GM19025 (cell line): ENCODE measurements around the gene ZNF576.
"Not testable (repeated sequence)": the region's sequence is repeated elsewhere in the genome, so short reads cannot be mapped to it uniquely, and the experiment has no call there.

ENCODE experiments used
- ATAC-seq: cut with Tn5 transposase; IDR thresholded peaks from one replicate; pipeline ENCODE4 v1.9.1; 2021; ENCODE audit warnings: mild to moderate bottlenecking, low read depth, moderate library complexity; ENCODE audit not compliant: unreplicated experiment

Gene ZNF576

DNA sequence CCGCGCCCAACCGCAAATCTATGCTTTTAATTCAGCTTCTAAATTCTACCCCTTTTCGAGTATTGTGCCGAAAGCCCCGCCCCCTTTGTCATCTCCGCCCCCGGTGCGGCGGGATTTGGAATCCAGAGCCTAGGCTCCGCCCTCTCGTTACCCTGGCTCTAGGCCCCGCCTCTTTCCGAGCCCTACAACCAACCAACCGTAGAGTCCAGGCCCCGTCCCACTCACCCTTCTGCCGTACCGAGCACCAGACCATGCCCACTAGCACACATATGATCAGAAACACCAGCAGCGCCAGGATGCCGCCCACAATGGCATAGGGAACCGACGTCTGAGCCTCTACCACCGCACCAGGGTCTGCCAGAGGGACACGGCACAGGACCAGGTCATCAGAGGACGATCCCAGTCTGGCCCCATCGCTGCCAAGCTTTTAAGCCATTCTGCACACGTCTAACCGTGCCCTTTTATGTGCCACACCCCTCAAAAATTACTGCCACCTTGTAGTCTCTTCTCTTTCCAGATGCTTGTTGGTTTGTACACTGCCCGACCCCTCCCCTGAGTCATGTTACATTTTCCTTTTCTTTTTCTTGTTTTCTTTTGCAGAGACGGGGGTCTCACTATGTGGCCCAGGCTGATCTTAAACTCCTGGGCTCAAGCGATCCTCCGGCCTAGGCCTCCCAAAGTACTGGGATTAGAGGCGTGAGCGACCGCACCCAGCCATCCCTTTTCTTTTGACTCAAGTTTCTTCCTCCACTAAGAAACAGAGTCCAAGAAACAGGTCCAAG, 27.7 kb downstream of the ZNF576 start:
- no peak for ATAC-seq

DNA sequence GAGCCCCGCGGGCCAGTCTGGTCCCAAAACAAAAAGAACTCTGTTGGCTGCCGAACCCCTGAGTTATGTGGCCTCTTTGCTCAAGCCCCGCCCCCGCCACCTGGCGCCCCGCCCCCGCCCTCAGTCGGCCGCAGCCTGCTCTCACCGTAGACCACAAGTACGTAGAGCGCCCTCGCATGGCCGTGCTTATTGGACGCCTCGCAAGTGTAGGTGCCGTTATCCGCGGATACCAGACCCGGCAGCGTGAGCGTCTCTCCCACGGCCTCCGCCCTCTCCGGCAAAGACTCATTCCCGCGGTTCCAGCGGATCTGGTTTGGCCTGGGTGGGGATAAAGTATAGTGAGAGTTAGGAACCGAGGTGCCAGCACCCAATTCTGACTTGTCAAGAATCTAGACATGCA, 28.5 kb downstream of the ZNF576 start:
- ATAC-seq = no peak

DNA sequence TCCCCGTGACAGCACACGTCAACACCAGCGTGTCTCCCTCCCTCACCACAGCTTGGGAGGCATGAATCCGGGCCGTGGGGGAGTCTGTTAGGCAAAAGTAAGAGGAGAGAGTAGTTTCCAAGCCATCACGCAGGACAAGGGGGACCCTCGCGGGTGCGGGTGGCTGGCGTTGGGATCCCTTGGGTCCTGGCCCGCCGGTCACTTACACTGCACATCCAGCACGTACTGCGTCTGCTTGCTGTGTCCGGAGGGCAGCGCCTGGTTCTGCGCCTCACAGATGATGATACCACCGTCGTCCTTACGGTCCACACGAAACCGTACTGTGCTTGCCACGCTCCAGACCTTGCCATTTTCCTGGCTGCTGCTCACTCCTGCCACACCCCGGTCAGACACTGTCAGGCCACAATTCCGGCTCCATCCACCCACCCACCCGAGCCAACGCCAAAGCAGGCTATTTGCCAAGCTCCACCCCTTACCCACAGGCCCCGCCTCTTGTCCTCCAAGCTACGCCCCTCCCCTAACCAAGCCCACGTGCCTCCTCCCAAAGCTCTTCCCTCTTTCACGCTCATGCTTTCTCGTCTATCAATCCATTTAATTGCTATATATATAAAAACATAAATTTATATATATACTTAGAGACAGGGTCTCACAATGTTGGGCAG, 29.7 kb downstream of the ZNF576 start:
- no peak for ATAC-seq

DNA sequence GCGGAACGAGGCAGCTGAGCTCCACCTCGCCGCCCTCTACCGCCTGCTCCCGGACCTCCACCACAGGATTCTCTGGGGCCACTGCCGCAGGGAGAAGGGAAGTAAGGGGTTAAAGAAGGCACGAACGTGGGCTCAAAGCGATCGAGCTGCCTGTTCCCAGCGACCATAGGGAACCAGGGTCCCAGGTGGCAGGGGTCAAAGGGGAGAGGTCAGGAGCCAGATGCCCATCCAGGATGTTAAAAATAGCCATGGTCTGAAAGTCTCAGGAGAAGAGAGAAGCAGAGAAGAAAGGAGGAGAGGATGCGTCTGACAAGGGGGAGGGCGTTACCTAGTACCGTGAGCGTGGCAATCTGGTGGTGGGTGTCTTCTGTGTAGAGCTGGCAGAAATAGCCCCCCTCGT, 30.4 kb downstream of the ZNF576 start:
- no peak for ATAC-seq

DNA sequence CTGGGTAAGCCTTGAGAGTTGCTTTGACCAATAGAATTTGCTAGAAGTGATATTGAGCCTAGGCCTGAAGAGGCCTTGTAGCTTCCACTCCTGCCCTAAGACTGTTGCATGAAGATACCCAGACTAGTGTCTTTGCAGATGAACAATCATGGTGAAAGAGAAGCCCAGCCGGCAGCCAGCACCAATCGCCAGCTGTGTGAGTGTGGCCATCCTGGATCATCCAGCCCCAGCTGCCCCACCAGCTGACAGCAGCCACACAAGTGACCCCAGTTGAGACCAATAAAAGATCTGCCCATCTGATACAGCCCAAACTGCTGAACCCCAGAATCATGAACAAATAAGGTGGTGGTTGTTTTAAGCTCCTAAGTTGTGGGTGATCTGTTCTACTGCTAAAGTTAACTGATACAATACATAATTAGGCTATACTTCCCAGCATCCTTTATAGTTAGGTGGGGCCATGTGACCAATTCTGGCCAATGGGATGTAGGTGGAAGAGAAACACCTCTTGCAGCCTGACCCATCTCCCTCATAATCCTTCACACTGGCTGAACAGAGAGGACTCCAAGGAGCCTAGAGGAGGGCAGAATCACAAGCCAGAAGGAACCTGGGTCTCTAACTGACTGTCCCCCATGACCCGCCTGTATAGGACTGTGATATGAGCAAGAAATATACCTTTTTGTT, 32.4 kb downstream of the ZNF576 start:
- ATAC-seq = no peak

DNA sequence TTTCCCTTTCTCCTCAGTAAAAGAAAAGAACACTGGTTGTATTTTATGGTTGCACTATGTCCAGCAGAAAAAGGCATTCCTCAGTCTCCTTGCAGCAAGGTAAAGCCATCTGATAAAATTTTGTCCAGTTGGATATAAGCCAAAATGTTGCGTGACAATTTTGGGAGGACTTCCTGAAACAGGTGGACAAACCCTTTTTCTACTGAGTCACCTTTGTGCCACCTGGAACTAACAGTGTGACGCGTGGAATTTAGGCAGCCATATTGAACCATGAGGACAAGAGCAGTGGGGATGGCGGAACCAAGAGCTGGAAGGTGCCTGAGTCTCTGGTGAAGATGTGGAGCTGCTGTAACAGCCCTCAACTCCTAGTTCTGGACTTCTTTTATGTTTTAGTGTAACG, 35.1 kb downstream of the ZNF576 start:
- no peak for ATAC-seq

DNA sequence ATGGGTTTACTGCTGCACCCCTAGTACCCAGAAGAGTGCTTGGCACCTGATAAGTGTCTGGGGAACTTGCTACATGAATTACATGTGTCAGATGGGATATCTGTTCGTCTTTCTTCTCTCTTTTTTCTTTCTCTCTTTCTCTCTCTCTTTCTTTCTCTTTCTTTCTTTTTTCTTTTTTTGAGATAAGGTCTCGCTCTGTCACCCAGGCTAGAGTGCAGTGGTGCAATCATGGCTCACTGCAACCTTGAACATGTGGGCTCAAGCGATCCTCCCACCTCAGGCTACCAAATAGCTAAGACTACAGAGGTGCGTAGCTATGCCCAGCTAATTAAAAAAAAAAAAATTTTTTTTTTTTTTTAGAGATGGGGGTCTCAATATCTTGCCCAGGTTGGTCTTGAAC, 37.1 kb downstream of the ZNF576 start:
- ATAC-seq = no peak

DNA sequence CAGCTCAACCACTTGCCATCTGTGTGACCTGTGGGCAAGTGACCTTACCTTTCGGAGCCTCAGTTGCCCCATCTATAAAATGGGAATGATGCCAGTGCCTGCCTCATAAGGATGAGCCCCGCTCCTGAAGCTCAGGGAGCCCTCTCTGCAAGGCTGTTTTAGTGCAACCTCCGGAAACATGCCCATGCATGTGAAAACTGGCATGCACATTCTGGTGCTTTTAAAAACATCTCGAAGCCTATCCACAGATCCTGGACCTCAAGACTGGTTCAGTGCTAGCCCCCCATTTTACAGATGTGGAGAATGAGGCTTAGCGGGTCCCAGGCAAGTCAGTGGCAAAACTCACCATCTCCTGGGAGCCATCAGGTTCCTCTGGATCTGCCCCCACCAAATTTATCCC, 37.7 kb downstream of the ZNF576 start:
- ATAC-seq = no peak

DNA sequence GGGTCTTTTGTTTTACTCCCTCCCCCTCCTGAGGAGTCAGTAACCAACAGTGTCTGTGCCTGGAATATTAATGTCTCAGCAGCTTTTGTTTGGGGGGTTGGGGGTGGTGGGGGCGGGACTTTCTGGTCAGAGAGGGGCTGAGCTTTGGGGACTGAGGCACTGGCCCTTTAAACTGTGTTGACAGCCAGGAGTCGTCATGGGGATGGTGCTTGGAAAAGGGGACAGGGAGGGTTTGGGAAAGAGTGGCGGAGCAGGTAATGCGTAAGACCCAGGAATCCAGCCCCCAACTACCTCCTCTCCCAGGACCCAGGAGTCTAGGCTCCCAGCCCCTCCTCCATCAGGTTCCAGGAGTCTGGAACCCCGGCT, 38.1 kb downstream of the ZNF576 start:
- ATAC-seq = no peak

DNA sequence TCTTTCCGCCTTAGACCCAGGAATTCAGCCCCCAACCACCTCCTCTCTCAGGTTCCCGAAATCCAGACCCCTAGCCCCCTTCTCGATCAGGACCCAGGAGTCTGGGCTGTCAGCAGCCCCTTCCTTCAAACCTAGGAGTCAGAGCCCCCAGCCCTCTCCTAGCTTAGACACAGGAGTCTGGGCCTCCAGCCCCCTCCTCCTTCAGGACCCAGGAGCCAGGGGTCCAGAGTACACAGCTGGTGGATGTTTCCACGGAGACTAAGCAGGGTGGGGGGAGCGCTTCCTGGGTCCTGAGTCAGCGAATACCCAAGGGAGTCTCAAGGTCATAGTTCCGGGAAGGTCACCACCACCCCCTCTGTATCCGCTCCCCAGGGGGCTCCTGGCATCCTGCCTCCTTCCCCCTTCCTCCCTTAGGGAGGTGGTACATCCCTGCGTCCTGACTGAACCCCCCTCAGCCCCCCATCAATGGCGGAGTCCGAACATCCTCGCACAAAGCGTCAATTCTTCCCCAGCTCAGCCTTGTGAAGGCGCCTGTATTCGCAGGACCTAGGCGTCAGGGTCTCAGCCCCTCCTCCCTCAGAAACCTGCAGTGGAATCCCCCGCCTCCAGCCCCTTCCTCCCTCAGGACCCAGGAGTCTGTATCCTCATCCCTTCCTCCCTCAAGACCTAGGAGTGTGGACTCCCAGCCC, 38.6 kb downstream of the ZNF576 start:
- no peak for ATAC-seq

DNA sequence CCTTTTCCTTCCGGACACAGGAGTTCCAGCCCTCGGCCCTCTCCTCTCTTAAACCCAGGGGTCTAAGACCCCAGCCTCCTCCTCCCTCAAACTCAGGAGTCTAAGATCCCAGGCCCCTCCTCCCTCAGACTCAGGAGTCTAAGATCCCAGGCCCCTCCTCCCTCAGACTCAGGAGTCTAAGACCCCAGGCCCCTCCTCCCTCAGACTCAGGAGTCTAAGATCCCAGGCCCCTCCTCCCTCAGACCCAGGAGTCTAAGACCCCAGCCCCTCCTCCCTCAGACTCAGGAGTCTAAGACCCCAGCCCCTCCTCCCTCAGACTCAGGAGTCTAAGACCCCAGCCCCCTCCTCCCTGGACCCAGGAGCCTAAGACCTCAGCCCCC, 39.2 kb downstream of the ZNF576 start:
- ATAC-seq = not testable (repeated sequence)

DNA sequence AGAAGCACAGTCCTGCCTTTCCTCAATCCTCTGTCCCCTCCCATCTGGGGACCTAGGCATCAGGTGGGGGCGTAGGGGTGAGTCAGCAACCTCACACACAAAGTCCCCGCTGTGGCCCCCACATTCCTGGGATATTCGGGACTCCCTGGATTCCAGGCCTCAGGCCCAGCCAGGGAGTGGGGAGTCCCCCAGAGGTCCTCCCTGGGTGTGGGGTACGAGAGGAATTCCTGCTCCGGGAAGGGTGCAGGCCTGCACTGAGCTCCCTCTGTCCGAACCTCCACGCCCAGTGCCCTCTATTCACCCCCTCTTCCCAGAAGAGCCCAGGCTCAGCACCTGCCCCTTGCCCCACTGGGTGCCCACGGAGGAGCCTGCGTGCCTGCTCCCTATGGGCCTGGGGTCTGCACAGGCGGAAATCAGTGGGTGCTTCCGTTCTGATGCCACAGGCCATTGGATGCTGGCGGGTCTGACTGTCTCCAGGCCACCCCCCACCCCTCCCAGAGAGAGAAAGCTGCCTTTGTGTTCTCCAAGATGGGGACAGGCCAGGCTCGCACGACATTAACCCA, 39.8 kb downstream of the ZNF576 start:
- no peak for ATAC-seq

DNA sequence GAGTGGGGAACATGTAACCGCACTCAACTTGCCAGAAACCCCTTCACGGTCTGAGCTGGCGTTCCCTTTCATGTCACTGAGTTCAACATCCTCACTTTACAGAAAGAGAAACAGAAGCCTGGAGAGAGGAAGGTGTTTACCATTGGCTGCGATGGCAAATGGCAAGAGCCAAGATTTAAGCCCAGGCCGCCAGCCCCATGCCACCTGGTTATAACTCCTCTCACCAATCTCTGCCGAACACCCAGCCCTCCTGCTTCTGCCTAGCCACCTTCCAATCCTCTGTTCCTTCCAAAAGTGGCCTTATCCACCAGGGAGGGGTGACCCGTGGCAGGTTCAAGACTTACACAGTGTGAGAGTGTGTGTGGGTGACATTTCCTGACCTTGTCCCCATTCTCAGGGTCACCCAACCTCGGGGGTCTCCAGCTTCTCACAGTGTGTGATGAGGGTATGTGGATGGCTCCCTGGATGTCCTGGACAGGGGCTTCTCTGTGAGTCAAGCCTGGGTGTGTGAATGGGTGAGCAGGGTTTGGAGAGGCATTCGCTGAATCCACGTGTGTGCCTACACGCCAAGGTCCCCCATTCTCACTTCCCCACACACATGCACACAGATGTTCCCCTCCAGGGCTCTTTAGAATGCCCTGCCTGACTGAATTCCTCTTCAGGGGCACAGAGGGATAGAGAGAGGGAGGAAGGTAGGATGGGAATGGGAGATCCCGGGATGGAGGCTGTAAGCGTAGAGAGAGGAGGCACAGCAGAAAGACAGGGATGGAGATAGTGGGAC, 42.0 kb downstream of the ZNF576 start:
- ATAC-seq = no peak

DNA sequence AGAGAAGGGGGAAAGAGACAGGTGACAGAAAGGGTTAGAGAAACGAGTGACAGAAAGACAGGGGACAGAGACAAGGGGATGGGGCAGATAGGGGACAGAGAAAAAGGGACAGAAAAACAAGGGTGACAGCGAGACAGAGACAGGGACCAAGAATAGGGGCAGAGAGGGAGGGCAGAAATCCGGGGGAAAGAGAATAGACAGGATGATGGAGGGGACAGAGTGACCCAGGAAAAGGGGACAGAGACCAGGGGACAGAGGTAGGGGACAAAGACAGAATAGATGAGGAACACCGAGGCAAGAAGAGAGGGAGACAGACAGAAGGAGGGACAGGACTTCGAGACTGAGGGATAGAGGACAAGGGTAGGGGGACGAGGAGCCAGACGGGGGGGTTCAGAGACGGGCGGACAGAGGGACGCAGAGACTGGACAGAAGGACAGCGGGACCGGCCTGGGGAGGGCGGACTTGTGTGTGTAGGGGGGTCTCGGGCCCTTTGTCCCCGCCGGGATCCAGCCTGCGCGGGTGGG, 42.7 kb downstream of the ZNF576 start:
- no peak for ATAC-seq

DNA sequence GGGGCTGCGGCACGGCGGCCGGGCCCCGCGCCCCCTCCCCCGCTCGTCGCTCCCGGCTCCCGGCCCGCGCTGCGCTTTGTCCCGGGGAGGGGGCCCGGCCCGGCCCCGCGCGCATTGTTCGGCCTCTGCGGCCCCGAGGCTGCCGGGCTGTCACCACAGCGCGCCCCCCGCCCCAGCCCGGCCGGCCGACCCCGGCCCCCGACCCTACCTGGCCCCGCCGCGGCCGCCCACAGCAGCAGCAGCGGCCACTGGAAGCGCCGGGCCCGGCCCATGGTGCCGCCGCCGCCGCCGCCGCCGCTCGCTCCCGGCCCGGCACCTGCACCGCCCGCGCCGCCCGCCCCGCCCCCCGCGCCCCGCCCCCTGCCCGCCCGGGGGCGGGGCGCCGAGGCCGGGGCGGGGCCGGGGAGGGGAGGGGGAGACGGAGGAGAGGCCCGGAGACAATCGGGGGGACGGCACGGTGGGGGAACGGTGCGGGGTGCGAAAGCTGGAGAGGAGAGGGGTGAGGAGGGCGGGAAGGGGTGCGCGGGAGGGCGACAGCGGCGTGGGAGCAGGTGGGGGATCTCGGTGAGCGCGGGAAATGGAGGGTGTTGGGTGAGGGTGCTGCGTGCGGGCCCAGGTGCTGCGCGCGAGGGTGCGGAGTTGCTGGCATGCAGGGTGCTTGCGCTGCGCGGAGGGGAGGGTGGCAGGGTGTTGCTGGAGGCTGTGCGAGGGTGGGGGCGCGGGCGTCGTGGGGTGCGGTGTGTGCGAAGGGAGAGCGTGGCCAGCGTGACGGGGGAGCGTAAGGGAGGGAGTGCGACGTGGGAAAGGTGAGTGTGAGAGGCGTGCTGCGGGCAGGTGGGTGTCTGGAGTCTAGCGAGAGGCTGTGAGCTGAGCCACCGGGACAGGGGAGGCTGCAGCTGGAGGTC, 43.4 kb downstream of the ZNF576 start, which contains the start of gene CADM4:
CADM4 (minus strand) TSS at position 332 of the 905 bp plus-strand sequence; CDS start at position 272, 60 bp downstream.
- no peak for ATAC-seq

DNA sequence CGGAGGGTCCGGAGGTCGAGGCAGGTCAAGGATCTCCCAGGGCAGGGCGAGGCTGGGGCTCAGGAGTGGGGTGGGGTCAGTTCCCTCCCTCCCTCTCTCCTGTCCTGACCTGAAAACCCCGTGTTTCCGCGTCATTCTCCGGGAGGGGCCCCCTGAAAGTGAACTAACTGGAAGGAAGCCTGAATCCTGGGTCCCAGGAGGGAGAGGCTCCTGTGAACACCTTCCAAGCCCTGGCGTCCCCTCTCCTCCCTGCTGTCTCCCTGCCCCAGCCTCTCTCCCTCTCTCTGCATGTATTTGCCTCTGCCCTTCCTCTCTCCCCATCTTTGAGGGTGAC, 44.0 kb downstream of the ZNF576 start:
- no peak for ATAC-seq

DNA sequence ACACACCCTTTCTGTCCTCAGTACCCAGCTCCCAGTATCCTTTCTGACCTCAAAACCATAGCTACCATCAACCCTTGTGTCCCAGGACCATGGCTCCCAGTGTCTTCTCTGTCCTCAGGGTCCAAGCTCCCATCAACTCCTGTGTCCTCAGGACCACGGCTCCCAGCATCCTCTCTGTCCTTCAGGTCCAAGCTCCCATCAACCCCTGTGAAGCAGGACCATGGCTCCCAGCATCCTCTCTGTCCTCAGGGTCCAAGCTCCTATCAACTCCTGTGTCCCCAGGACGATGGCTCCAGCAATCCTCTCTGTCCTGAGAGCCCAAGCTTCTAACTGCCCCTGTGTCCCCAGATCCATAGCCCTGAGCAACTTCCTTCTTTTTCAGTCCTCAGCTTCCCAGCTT, 44.9 kb downstream of the ZNF576 start:
- ATAC-seq = no peak

DNA sequence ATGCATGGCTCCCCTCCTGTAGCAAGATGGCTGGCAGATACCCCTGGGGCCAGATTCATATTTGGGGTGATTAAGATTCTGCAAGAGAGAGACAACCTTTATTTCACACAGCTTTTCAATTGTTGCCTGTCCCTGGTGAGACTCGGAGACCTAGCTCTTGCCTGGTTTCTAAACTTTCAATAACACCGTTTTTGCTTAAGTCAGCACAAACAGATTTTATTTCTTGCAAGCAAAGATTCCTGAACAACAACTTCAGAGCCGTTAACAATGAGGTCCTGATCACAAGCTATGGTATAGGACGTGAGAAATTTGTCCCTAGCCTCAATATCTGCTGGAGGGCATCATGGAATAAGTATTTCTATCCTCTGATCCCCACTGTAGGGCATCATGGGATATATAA, 46.1 kb downstream of the ZNF576 start:
- no peak for ATAC-seq

DNA sequence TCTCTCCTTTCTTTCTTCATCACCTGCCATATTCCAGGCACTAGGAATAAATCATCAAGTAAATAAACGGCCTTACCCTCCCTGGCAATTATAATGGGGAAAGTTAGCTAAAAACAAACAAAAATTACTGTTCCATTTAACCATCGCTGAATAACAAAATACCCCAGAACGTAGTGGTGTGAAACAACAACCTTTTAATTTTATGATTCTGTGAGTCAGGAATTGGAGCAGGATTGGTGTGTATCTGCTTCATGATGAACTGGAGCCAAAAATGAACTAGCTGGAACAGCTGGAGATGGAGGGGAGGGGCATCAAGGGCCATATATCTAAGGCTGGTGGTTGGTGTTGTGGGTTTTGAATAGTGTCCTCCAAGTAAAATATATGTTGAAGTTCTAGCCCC, 46.9 kb downstream of the ZNF576 start:
- ATAC-seq = no peak
